K562 (cell line): ENCODE data around the gene UBE3D. TPM values are rescaled to one million over a fixed set of nuclear protein-coding genes. Genes with fewer than 3 reads are reported as not detected.

Experiments
- ATAC-seq: fragments of 200-7000 bp; cut with Tn5 transposase; 3 replicates; pipeline ENCODE4 v1.9.1; 2020; ENCODE audit warnings: moderate library complexity
- BruUV-seq: library from RNA; stranded (reverse); fragments of 400-500 nt; replicated peaks from 2 replicates; lab custom pipeline; 2021; lab: Mats Ljungman, UMichigan
- CTCF ChIA-PET: fragments of 300-600 bp; formaldehyde crosslinking; extraction: SDS; loops from one replicate; lab custom pipeline; 2021; ENCODE audit warnings: low intra/inter-chr PET ratio; lab: Yijun Ruan, JAX
- POLR2A ChIA-PET: fragments of 300-600, 350-650 bp; sonication (Branson Sonifier 250); formaldehyde crosslinking; extraction: SDS; loops from one replicate; lab custom pipeline; 2021; ENCODE audit warnings: antibody characterized with exemption, inconsistent platforms; lab: Yijun Ruan, JAX
- DNase-seq, 4 experiments: peaks; one replicate each; pipeline versions ENCODE4 v3.0.0 to v3.0.0-alpha.2; 2011 to 2018; ENCODE audit warnings: low spot score in 3 of 4, mixed read lengths in 3 of 4; ENCODE audit errors: extremely low read depth in 1 of 4
- FAIRE-seq: peaks from 2 replicates; lab custom pipeline; 2011; peaks lifted over from hg19 to GRCh38; lab: Jason Lieb, UNC
- H2AFZ ChIP-seq: 2 replicates; pipeline ENCODE4 v1.6.0; 2011; ENCODE audit warnings: low read depth, low read length, control low read depth, inconsistent platforms
- H3K27ac ChIP-seq: fragments of 200-600 bp; 3 replicates; pipeline ENCODE4 v1.8.0; 2011; ENCODE audit warnings: low read depth, mild to moderate bottlenecking, control low read depth, inconsistent platforms, low read length, moderate library complexity, mixed read lengths; ENCODE audit errors: extremely low read depth
- H3K27me3 ChIP-seq, 2 experiments: fragments of 300-600 bp in 1 of 2; 2 replicates in 1 of 2; 3 replicates in 1 of 2; pipeline versions ENCODE4 v1.6.0 to v1.8.0; 2011; ENCODE audit warnings: inconsistent platforms in 2 of 2, low read length in 2 of 2, mild to moderate bottlenecking in 1 of 2, mixed read lengths in 1 of 2, moderate library complexity in 1 of 2; ENCODE audit not compliant: control insufficient read depth in 2 of 2, insufficient read depth in 2 of 2
- H3K36me3 ChIP-seq: fragments of 300-600 bp; 3 replicates; pipeline ENCODE4 v1.8.0; 2011; ENCODE audit warnings: mild to moderate bottlenecking, low read length, inconsistent platforms; ENCODE audit not compliant: control insufficient read depth, insufficient read depth
- H3K4me1 ChIP-seq, 2 experiments: fragments of 200-600 bp in 1 of 2; replicated peaks in 1 of 2; 2 replicates in 1 of 2; 3 replicates in 1 of 2; pipeline versions ENCODE4 v1.5.1 to v1.8.0; 2011; ENCODE audit warnings: inconsistent platforms in 2 of 2, low read length in 2 of 2, mild to moderate bottlenecking in 1 of 2, mixed read lengths in 1 of 2, moderate library complexity in 1 of 2; ENCODE audit not compliant: control insufficient read depth in 2 of 2, insufficient read depth in 2 of 2
- H3K4me2 ChIP-seq: 2 replicates; pipeline ENCODE4 v1.6.1; 2011; ENCODE audit warnings: low read length, control low read depth, inconsistent platforms, mixed read lengths; ENCODE audit not compliant: insufficient read depth
- H3K4me3 ChIP-seq: fragments of 200-600 bp; sonication (generic), shearing (Covaris generic); 2 replicates; pipeline ENCODE4 v1.5.1; 2016; ENCODE audit warnings: control low read depth, inconsistent platforms
- H3K79me2 ChIP-seq: fragments of 200-600 bp; 3 replicates; pipeline ENCODE4 v1.8.0; 2011; ENCODE audit warnings: low read length, inconsistent platforms; ENCODE audit not compliant: control insufficient read depth, insufficient read depth
- H3K9ac ChIP-seq, 2 experiments: 2 replicates each; pipeline versions ENCODE4 v1.6.0 to v1.6.1; 2011; ENCODE audit warnings: low read depth in 2 of 2, low read length in 2 of 2, control low read depth in 1 of 2, inconsistent platforms in 1 of 2, mild to moderate bottlenecking in 1 of 2, mixed read lengths in 1 of 2; ENCODE audit not compliant: insufficient read depth in 1 of 2
- H3K9me1 ChIP-seq: one replicate; pipeline ENCODE4 v1.6.0; 2011; ENCODE audit warnings: inconsistent platforms, mild to moderate bottlenecking, low read length, moderate library complexity; ENCODE audit not compliant: control insufficient read depth, insufficient read depth
- H3K9me3 ChIP-seq: replicated peaks from 2 replicates; pipeline ENCODE4 v1.5.1; 2011; ENCODE audit warnings: low read depth, low read length, inconsistent platforms; ENCODE audit not compliant: control insufficient read depth, insufficient read depth
- H4K20me1 ChIP-seq: replicated peaks from 2 replicates; pipeline ENCODE4 v1.6.1; 2011; ENCODE audit warnings: low read length, inconsistent platforms, mixed read lengths; ENCODE audit not compliant: control insufficient read depth, insufficient read depth
- C11orf30 ChIP-seq: fragments of 450-650 bp; IDR thresholded peaks from 2 replicates; pipeline ENCODE4 v1.6.1; 2016; ENCODE audit warnings: low read depth, mild to moderate bottlenecking
- CEBPZ ChIP-seq: fragments of 150-350 bp; IDR thresholded peaks from 2 replicates; pipeline ENCODE4 v1.6.1; 2014; ENCODE audit warnings: low read depth, mild to moderate bottlenecking, low read length, borderline replicate concordance
- CREB1 ChIP-seq, 2 experiments: sonication (generic) in 1 of 2; formaldehyde crosslinking in 1 of 2; IDR thresholded peaks; 2 replicates each; pipeline versions ENCODE4 v1.6.1 to v1.8.0; 2012 to 2022; ENCODE audit warnings: inconsistent platforms in 1 of 2, mild to moderate bottlenecking in 1 of 2, missing genetic modification reagents in 1 of 2, moderate library complexity in 1 of 2
- CSDE1 ChIP-seq, 2 experiments: fragments of 450-650 bp; IDR thresholded peaks; 2 replicates each; pipeline ENCODE4 v1.6.1; 2016; ENCODE audit warnings: mild to moderate bottlenecking in 1 of 2
- HSF4 ChIP-seq: fragments of 250-450 bp; sonication (Bioruptor Pico); IDR thresholded peaks from 2 replicates; pipeline ENCODE4 v2.1.2; 2022; ENCODE audit warnings: mild to moderate bottlenecking, moderate library complexity, borderline replicate concordance
- MAFK ChIP-seq: IDR thresholded peaks from 2 replicates; pipeline ENCODE4 v1.6.1; 2011; ENCODE audit warnings: low read length, improper control_type of control experiment
- MEF2A ChIP-seq: IDR thresholded peaks from 2 replicates; pipeline ENCODE4 v1.6.1; 2011; ENCODE audit warnings: low read depth, mild to moderate bottlenecking, low read length, moderate library complexity; ENCODE audit not compliant: control insufficient read depth
- MTA1 ChIP-seq: fragments of 450-650 bp; IDR thresholded peaks from 2 replicates; pipeline ENCODE4 v1.6.1; 2017; ENCODE audit warnings: borderline replicate concordance
- SREBF1 ChIP-seq: fragments of 150-350 bp; IDR thresholded peaks from 2 replicates; pipeline ENCODE4 v1.6.1; 2014; ENCODE audit warnings: antibody characterized with exemption, low read depth, low read length, borderline replicate concordance
- YY1 ChIP-seq, 3 experiments: IDR thresholded peaks; 2 replicates each; pipeline ENCODE4 v1.6.1; 2011; ENCODE audit warnings: low read length in 2 of 3, mild to moderate bottlenecking in 2 of 3, moderate library complexity in 2 of 3, borderline replicate concordance in 1 of 3, control low read depth in 1 of 3, low read depth in 1 of 3; ENCODE audit not compliant: insufficient read depth in 3 of 3, insufficient replicate concordance in 2 of 3, control insufficient read depth in 1 of 3, insufficient read length in 1 of 3; ENCODE audit errors: extremely low read depth in 1 of 3
- ZKSCAN8 ChIP-seq: fragments of 200-800 bp; sonication (Bioruptor generic); IDR thresholded peaks from 2 replicates; pipeline ENCODE4 v1.6.1; 2016; ENCODE audit warnings: missing genetic modification characterization, missing compliant biosample characterization
- ZNF316 ChIP-seq: fragments of 450-650 bp; IDR thresholded peaks from 2 replicates; pipeline ENCODE4 v1.6.1; 2016
- ZNF449 ChIP-seq: fragments of 250-450 bp; sonication (Bioruptor Pico); IDR thresholded peaks from 2 replicates; pipeline ENCODE4 v1.8.0; 2022; ENCODE audit warnings: moderate library complexity, mild to moderate bottlenecking, inconsistent platforms
- ZSCAN32 ChIP-seq: fragments of 450-650 bp; formaldehyde crosslinking; IDR thresholded peaks from 2 replicates; pipeline ENCODE4 v1.4.0; 2020; ENCODE audit warnings: mild to moderate bottlenecking, moderate library complexity
- WGBS: fragments of 100-300 bp; shearing (Covaris generic); methylation state at CpG from one replicate; pipeline ENCODE4 v1.1.6; 2016; ENCODE audit warnings: low coverage, mixed read lengths; ENCODE audit not compliant: insufficient coverage; ENCODE audit errors: missing lambda C conversion rate; 5-methylcytosine and 5-hydroxymethylcytosine counted together
- in situ Hi-C: fragments of 300-500 bp; cut with MboI; formaldehyde crosslinking; loops from 4 replicates; pipeline ENCODE4 v1.15.0; 2018; ENCODE audit warnings: inconsistent platforms, mixed read lengths
- intact Hi-C: fragments of 100-400 bp; cut with micrococcal nuclease; formaldehyde crosslinking; loops from 2 replicates; pipeline ENCODE4 v1.14.2; 2022
- polyA plus RNA-seq, 8 experiments: library from polyadenylated mRNA; depleted of rRNA in 4 of 8; stranded (reverse) in 5 of 8; unstranded in 3 of 8; fragments of >200 nt; fragmentation: Nextera tagmentation in 2 of 8; fragmentation: Illumina TruSeq in 1 of 8; extraction: Ambion mirVana in 2 of 8; extraction: Trizol in 1 of 8; gene quantifications; 2 replicates each; pipeline versions ENCODE4 v1.2.1 to v1.2.3, GENCODE V29; 2011 to 2014; ENCODE audit warnings: inconsistent platforms in 1 of 8, missing spikeins in 1 of 8
- total RNA-seq, 7 experiments: library from RNA; depleted of rRNA in 6 of 7; stranded (reverse); fragments of >200 nt in 6 of 7; fragmentation: Illumina TruSeq in 2 of 7; extraction: Trizol in 2 of 7; gene quantifications; 2 replicates each; pipeline versions ENCODE4 v1.2.1 to v1.2.3, GENCODE V29; 2011 to 2021; ENCODE audit warnings: low replicate concordance in 1 of 7
- TF ChIP-seq, protein P1 (sequence below): fragments of 450-650 bp; formaldehyde crosslinking; IDR thresholded peaks from 2 replicates; pipeline ENCODE4 v1.4.0; 2020; ENCODE audit warnings: mild to moderate bottlenecking, moderate library complexity

UBE3D gene
- total and polyA plus RNA-seq, 9 of the 15 experiments (the other 6 are each of a cell fraction or from before 2014, with no cell fraction given) = 9.4 to 17.6 (median 11.9) TPM

GRCh38 chr6:82889143-82889542 lies 176.5 kb downstream of the UBE3D start:
- H3K79me2 ChIP-seq = no peaks in the 10 kb centered on the region
- WGBS = 79% methylated on average over 5 of the region's 5 CpGs
- no peak overlapping the region for H3K4me2 ChIP-seq
- H3K36me3 ChIP-seq = peaks cover 6% of the 10 kb centered on the region; the same call in 1 of the 3 replicates
- H3K9ac ChIP-seq = no peak overlapping the region
- no peaks in the 10 kb centered on the region for H3K27me3 ChIP-seq
- no peak for ATAC-seq
- no peak overlapping the region for H2AFZ ChIP-seq
- intact Hi-C loops (loop anchor here (10.0 kb wide), 1 partner anchor 166 kb away; no protein-coding TSS in a partner anchor), in situ Hi-C loops (no loop called here)
- POLR2A ChIA-PET = no interaction called here
- CTCF ChIA-PET = no interaction called here
- no peaks in the 10 kb centered on the region for H3K9me1 ChIP-seq
- H3K4me3 ChIP-seq = no peak overlapping the region
- no peak for FAIRE-seq
- peaks cover 3 to 11% of the 10 kb centered on the region in 2 experiments; a peak in 2 of 5 replicates for H3K4me1 ChIP-seq
- no peak overlapping the region for H3K27ac ChIP-seq
- BruUV-seq = no TSS peak
- no peak for DNase-seq
- H4K20me1 ChIP-seq = no peaks in the 10 kb centered on the region
- no peaks in the 10 kb centered on the region for H3K9me3 ChIP-seq
- TF ChIP-seq MTA1 = no peak
- TF ChIP-seq, protein P1, sequence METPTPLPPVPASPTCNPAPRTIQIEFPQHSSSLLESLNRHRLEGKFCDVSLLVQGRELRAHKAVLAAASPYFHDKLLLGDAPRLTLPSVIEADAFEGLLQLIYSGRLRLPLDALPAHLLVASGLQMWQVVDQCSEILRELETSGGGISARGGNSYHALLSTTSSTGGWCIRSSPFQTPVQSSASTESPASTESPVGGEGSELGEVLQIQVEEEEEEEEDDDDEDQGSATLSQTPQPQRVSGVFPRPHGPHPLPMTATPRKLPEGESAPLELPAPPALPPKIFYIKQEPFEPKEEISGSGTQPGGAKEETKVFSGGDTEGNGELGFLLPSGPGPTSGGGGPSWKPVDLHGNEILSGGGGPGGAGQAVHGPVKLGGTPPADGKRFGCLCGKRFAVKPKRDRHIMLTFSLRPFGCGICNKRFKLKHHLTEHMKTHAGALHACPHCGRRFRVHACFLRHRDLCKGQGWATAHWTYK (CRISPR knock-in tag) = no peak
- TF ChIP-seq C11orf30 = peak; percentile 80
- TF ChIP-seq ZSCAN32 (CRISPR knock-in tag) = no peak
- TF ChIP-seq YY1 (IDR thresholded peaks at IDR 0.05; ENCODE audit: borderline replicate concordance in 1 of 3, control insufficient read depth in 1 of 3, extremely low read depth in 1 of 3, insufficient read depth in 3 of 3, insufficient read length in 1 of 3, insufficient replicate concordance in 2 of 3, low read depth in 1 of 3, low read length in 2 of 3) = no peak
- TF ChIP-seq SREBF1 = no peak
- no peak for TF ChIP-seq ZKSCAN8 (CRISPR knock-in tag)
- TF ChIP-seq CEBPZ = no peak
- TF ChIP-seq ZNF449 (CRISPR knock-in tag) = no peak
- no peak for TF ChIP-seq CSDE1 (IDR thresholded peaks at IDR 0.05)
- TF ChIP-seq HSF4 = no peak
- TF ChIP-seq MAFK = peak; percentile 90
- peak; percentile 91 for TF ChIP-seq ZNF316
- no peak for TF ChIP-seq CREB1 (IDR thresholded peaks at IDR 0.05)
- no peak for TF ChIP-seq CREB1 (CRISPR knock-in tag; IDR thresholded peaks at IDR 0.05)
- TF ChIP-seq MEF2A = no peak
